Fibroblast of upper back skin (primary cell): ENCODE results near the gene CT45A5.
"Not testable (repeated sequence)": the region's sequence is repeated elsewhere in the genome, so short reads cannot be mapped to it uniquely, and the experiment has no call there.

ENCODE experiments used
- DNase-seq: peaks from one replicate; pipeline ENCODE4 v3.0.0-alpha.2; 2013

CT45A5 gene

GRCh38 chrX:135785403-135785802 is at the start of gene CT45A5:
Gene CT45A5 (minus strand): TSS chrX:135785503. CDS start chrX:135781729, 3,774 bp downstream.
- DNase-seq, result not testable (repeated sequence)

- not testable (repeated sequence) for DNase-seq
Observed at GRCh38 chrX:135819912-135820311, 34.6 kb upstream of the CT45A5 start, which contains the start of gene CT45A2. Gene CT45A2 (minus strand): TSS chrX:135820012. CDS start chrX:135816265, 3,747 bp downstream.

- not testable (repeated sequence) for DNase-seq
Observed at GRCh38 chrX:135802687-135803086, 17.4 kb upstream of the CT45A5 start, which contains the start of gene CT45A6. Gene CT45A6 (minus strand): TSS chrX:135802787. CDS start chrX:135798993, 3,794 bp downstream.

GRCh38 chrX:135768091-135768490 is 17.2 kb downstream of the CT45A5 start, which contains the start of gene CT45A3:
Gene CT45A3 (minus strand): TSS chrX:135768191. CDS start chrX:135764444, 3,747 bp downstream.
- DNase-seq, result not testable (repeated sequence)

- not testable (repeated sequence) for DNase-seq
Observed at GRCh38 chrX:135744739-135745138, 40.6 kb downstream of the CT45A5 start.

- no peak for DNase-seq
Observed at GRCh38 chrX:135741192-135741715, 44.0 kb downstream of the CT45A5 start.

GRCh38 chrX:135740681-135741149 is 44.6 kb downstream of the CT45A5 start:
- DNase-seq, result peak; percentile 1

GRCh38 chrX:135737366-135738071 is 47.8 kb downstream of the CT45A5 start:
- peak; percentile 1 for DNase-seq

GRCh38 chrX:135734666-135735065 is 50.6 kb downstream of the CT45A5 start:
- DNase-seq, result not testable (repeated sequence)
